IPS-NIHi7 (cell line): ENCODE data around the gene COL23A1.

Source experiments
- DNase-seq: peaks from one replicate; pipeline ENCODE4 v3.0.0; 2012; ENCODE audit warnings: mixed read lengths; ENCODE audit errors: extremely low spot score

COL23A1 gene

DNA sequence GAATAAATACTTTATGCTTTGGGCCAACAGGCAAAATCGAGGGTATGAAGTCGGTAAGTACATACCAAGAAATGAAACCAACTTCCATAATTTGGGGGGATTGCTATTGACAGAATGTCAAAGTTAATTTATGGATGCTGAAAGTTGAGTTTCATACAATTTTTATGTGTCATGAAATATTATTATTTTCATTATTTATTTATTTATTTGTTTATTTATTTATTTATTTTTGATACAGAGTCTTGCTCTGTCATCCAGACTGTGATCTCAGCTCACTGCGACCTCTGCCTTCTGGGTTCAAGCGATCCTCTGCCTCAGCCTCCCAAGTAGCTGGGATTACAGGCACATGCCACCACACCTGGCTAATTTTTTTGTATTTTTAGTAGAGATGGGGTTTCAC, 398.5 kb downstream of the COL23A1 start:
- no peak for DNase-seq

DNA sequence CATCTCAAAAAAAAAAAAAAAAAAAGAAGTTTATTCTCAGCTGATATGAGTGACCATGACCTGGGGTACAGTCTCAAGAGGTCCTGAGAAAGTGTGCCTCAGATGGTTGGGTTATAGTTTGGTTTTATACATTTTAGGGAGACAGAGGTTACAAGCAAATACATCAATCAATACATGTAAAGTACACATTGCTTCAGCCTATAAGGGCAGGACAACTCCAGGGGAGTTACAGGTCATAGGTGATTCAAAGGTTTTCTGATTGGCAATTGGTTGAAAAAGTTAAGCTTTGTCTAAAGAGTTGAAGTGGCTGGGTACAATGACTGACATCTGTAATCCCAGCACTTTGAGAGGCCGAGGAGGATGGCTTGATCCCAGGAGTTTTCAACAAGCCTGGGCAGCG, 400.8 kb downstream of the COL23A1 start:
- DNase-seq: no peak
